Measurements from ENCODE around the gene IPPK.
"Not testable (repeated sequence)": the region's sequence is repeated elsewhere in the genome, so short reads cannot be mapped to it uniquely, and the experiment has no call there.

The IPPK gene

DNA sequence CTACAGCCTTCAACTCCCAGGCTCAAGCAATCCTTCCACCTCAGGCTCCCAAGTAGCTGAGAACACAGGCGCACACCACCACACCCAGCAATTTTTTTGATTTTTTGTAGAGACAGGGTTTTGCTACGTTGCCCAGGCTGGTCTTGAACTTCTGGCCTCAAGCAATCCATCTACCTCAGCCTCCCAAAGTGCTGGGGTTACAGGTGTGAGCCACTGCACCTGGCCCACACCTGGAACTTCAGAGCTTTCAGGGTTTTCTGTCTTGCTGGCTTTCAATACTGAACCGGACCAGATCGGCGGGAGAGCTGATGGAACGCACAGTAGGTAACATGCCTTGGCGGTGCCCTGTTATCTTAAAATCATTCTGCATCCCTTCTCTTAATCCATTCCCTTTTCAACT, 30.8 kb downstream of the IPPK start:
- in situ Hi-C loops (cut with MboI; ENCODE audit: low sequenced_read_pairs), result no loop called here

- in situ Hi-C loops (cut with MboI; ENCODE audit: low sequenced_read_pairs), result no loop called here
Observed at GRCh38 chr9:92638621-92639101, 31.3 kb downstream of the IPPK start.

DNA sequence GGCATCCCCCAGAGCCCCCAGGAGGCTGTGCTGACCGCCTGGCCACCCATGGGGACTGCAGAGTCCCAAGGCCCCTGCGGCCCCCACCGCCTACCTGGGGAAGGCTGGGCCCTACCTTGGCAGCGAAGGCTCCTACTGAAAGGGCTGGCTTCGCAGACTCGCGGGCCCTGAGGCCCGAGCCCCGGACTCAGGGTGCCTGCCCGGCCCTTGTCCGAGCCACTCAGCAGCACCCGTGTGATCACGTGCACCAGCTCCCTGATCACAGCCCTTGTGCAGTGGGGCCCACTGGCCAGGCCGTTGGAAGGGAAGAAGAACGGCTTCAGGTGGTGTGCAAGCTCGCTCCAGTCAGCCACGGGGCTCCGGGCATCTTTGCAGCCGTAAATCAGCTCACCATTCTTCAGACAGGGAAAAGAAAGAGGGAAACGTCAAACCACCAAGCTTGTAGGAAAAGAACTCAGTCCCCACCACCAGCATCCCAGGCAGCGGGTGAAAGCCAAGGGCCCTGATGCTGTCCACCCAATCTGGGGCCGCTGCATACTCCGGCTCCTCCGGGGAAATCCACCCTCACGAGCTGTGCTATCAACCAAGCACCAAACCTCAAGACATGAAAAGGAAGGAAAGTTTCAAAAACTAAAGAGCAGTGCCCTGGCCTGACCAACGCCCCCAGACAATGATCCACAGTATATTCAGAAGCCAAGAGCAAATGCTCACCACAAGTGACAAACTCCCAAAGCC, 31.9 kb downstream of the IPPK start:
- in situ Hi-C loops (cut with MboI; ENCODE audit: low sequenced_read_pairs), result no loop called here

DNA sequence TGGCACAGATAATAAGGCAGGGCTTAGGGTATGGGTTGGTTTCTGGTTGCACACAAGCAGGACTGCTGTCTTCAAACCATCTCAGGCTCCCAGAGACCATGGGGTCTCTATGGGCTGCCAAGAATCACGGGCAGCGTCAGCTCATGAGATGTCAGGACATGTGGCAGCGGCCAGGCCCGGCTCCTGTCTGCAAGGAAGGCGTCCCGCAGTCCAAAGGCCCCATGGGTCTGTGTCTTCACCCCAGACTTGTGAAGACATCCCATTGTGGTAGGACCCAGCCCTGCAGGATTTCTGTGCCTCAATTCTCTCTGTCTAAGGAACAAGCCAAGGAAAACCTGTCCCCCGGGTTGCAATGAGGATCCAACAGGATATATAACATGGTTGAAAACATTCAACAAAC, 32.6 kb downstream of the IPPK start:
- in situ Hi-C loops (cut with MboI; ENCODE audit: low sequenced_read_pairs), result no loop called here

DNA sequence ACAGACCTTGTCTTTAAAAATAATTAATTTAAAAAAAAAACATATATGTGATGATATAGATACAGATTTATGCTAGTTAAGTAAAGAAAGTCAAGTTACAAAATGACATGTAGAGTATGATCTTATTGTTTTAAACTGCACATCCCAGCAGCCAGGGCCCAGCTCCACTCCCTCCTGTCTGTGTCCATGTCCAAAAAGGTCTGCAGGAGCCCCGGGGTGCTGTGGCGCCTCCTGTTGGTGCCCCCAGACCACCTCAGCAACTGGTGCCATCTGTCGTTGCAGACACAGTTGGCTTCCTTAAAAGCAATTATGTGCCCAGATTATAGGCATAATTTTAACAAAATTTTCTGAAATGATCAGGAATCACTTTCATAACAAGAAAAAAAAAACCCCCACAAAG, 33.3 kb downstream of the IPPK start:
- in situ Hi-C loops (cut with MboI; ENCODE audit: low sequenced_read_pairs), result no loop called here

DNA sequence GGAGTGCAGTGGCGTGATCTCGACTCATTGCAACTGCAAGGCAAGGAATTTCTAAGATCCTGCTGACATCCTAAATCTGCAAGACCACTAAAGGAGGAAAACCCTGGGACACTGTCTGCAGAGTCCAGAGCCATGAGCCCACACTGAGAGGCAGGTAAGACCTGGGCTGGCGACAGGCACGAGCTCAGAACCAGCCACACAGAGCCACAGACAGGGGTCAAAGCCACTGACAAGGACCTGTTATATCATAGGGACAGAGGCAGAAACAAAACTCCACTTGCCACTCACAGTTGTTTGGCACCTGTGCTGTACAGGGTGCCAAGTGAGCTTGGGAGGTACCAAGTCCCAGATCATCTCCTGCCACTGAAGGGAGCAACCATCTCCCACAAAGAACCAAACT, 34.2 kb downstream of the IPPK start:
- in situ Hi-C loops (cut with MboI; ENCODE audit: low sequenced_read_pairs), result no loop called here

- in situ Hi-C loops (cut with MboI; ENCODE audit: low sequenced_read_pairs), result no loop called here
Observed at GRCh38 chr9:92634712-92635605, 35.0 kb downstream of the IPPK start.

DNA sequence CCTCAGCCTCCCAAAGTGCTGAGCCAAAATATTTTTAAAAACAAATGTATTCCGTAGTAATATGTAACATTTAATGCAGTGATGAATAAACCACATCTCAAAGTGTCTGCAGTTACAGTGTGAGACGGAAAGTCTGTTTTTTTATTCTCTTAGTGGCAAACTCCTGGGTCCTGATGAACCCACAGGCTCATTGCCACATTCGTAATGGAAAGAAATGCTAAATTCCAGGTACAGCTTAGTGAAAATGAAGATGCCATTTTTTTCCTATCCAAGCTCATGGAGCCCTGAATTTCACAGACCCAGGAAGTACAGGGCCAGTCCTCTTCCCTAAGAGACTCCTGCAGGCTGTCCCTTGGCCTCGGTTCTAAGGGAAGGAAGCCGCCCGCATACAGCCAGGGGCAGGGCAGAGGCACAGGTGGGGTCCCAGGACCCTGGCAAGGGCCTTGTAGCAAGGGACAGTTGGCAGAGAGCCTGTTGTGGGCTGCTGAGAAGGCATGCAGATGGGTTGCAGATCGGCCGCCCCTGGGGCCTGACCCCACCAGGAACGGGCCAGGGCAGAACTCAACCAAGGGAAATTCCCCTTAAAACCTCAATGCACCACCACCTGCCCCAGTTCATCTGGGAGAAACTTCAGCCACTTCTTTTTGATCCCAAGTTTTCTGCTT, 36.2 kb downstream of the IPPK start:
- in situ Hi-C loops (cut with MboI; ENCODE audit: low sequenced_read_pairs), result no loop called here

DNA sequence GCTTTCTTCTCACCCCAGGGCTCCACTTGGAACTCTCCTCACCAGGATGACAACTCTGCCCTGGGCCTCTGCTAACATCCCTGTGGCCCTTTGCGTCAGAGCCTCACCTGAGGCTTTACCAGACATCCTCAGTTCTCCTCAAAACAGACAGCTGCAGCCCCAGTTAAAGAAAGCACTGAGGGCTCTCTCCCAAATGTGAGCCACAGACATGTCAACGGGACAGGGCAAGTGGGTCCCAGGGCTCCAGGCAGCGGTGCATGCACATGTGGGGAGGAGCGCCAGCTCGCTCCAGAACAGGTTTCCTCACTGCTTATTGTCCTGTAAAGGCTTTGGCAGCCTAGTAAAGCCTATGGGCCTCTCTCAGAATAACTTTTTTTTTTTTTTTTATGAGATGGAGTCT, 37.3 kb downstream of the IPPK start:
- in situ Hi-C loops (cut with MboI; ENCODE audit: low sequenced_read_pairs), result no loop called here

DNA sequence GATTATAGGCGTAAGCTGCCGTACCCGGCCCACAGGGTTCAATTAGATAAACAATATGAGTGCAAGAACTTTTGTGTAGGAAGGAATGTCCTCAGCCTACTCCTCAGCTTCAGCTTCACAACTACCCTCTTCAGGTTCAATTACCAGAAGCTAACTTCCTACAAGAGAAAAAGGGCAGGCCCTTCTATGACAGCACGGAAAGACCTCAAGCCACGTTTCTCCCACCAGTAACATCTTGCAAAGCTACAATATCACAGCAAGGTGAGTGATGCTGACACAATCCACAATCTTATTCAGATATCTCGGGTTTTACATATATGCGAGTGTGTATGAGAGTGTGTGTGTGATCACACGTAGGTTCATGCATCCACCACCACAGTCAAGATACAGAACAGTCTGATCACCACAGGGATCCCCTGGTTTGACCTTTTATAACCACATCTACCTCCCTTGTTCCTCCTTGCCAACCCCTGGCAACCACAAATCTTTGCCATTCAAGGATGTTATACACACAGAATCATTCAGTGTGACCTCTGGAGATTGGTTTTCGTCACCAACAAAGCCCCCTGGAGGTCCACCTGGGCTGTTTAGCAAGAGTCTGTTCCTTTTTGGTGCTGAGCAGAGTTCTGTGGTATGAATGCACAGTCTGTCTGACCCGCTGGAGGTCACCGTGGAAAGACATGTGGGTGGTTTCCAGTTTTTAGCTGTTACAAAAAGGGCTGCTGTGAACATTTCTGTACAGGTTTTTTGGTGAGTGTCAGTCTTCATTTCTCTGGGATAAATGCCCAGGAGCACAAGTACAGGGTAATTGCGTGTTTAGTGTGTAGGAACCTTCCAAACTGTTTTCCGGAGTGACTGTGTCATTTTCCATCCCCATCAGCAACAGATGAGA, 38.2 kb downstream of the IPPK start:
- in situ Hi-C loops (cut with MboI; ENCODE audit: low sequenced_read_pairs), result no loop called here

DNA sequence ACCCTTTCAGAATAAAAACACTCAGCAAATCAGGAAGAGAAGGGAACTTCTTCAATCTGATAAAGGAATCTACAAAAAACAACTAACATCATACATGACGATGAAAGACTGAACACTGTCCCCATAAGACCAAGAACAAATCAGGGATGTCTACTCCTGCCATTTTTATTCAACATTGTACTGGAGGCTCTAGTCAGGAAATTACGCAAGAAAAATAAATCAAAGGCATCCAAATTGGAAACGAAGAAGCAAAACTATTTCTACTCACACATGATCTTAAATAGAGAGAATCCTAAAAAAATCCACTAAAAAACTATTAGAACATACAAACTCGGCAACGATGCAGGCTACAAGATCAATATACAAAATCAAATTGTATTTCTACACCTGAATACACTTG, 42.3 kb downstream of the IPPK start:
- in situ Hi-C loops (cut with MboI; ENCODE audit: low sequenced_read_pairs), result no loop called here

DNA sequence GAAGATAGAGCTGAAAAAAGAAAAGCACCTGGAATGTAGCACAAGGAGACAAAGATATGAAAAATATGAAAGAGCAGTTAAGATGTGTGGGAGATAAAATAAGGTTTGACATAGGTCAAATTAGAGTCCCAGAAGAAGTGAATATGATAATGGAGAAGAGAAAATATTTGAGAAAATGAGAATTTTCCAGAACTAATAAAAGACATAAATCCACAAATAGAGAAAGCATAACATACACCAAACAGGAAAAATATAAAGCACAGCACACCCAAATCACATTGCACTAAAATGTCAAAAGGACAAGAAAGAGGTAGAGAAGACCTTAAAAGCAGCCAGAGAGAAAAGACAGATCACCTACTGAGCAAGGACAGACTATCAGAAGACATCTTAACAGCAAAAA, 43.4 kb downstream of the IPPK start:
- in situ Hi-C loops (cut with MboI; ENCODE audit: low sequenced_read_pairs), result no loop called here

DNA sequence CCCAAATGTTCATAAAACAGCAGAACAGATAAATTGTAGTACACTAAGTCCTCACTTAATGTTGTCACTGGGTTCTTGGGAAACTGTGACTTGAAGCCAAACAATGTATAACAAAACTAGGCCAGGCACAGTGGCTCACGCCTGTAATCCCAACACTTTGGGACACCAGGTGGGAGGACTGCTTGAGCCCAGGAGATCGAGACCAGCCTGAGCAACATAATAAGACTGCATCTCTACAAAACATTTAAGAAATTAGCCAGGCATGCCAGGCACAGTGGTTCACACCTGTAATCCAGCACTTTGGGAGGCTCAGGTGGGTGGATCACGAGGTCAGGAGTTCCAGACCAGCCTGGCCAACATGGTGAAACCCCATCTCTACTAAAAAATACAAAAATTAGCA, 46.0 kb downstream of the IPPK start:
- in situ Hi-C loops (cut with MboI; ENCODE audit: low sequenced_read_pairs), result not testable (repeated sequence)

DNA sequence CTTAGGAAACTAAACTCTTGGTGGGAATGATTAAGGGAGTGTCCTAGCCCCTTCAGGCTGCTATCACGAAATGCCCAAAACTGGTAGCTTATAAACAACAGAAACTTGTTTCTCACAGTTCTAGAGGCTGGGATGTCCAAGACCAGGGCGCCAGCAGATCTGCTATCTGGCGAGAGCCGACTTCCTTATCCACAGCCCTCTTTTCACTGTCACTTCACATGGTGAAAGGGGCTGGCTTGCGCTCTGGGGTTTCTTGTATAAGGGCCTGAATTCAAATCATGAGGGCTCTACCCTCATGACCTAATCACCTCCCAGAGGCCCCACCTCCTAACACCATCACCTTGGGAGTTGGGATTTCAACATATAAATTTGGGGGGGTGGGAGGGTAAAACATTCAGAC, 49.1 kb downstream of the IPPK start:
- in situ Hi-C loops (cut with MboI; ENCODE audit: low sequenced_read_pairs), result no loop called here

GRCh38 chr9:92619601-92620300, 50.2 kb downstream of the IPPK start:
- in situ Hi-C loops (cut with MboI; ENCODE audit: low sequenced_read_pairs), result no loop called here

DNA sequence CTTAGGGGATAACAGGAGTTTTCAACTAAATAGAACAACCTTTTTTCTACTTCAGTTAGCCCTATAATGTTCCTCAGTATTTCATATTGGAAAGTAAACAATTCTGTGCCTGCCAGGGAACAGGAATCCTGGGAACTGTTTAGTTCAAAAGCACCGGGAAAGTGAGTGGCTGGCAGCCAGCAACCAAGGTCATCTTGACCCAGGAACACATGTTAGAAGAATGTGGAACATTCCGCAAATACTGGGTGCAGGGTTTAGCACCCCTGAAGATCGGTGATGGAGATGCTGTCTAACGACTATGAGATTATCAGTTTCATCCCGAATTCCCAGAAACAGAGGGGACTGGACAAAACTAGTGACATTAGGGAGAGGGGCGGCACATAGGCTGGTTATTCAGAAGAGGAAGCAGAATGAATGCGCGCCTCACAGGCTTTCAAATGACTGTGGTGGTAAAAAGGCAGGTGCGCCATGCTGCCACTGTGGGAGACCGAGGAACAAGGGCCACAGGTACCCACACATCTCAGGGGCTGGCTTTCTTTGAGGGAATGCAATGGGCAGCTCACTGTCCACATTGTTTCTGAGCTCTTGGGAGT, 51.2 kb downstream of the IPPK start:
- in situ Hi-C loops (cut with MboI; ENCODE audit: low sequenced_read_pairs), result no loop called here

GRCh38 chr9:92617951-92618510, 51.9 kb downstream of the IPPK start:
- in situ Hi-C loops (cut with MboI; ENCODE audit: low sequenced_read_pairs), result no loop called here

GRCh38 chr9:92617195-92617813, 52.6 kb downstream of the IPPK start:
- in situ Hi-C loops (cut with MboI; ENCODE audit: low sequenced_read_pairs), result no loop called here

DNA sequence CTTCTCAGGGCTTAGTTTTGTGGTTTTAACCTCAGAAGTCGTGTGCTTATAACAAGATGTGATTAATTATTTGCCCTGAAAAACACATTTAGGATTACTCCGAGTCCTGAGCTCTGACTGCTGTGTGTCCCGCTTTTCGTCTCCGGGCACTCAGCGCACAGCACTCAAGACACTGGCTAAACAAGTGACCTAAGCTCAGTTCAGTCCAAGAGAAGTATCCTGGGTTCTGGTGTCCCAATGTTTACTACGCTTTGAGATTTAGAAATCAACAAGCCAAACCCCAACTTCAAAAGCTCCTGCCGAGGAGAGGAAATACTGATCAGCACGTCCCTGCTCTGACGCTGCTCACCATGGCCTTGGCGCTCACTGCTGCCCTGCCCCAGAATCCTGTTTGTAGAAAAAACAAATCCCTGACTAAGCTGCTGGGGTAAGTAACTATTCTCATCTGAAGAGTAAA, 53.2 kb downstream of the IPPK start:
- in situ Hi-C loops (cut with MboI; ENCODE audit: low sequenced_read_pairs), result no loop called here
